ENCODE data around the gene PCDHGB5.
A peak's percentile ranks its signal among the peaks of the same experiment; 100 is the strongest.
"Not testable (repeated sequence)": the region's sequence is repeated elsewhere in the genome, so short reads cannot be mapped to it uniquely, and the experiment has no call there.

Gene PCDHGB5

GRCh38 chr5:141375444-141376155 is 22.1 kb upstream of the PCDHGB5 start:
- DNase-seq = not testable (repeated sequence)

DNA sequence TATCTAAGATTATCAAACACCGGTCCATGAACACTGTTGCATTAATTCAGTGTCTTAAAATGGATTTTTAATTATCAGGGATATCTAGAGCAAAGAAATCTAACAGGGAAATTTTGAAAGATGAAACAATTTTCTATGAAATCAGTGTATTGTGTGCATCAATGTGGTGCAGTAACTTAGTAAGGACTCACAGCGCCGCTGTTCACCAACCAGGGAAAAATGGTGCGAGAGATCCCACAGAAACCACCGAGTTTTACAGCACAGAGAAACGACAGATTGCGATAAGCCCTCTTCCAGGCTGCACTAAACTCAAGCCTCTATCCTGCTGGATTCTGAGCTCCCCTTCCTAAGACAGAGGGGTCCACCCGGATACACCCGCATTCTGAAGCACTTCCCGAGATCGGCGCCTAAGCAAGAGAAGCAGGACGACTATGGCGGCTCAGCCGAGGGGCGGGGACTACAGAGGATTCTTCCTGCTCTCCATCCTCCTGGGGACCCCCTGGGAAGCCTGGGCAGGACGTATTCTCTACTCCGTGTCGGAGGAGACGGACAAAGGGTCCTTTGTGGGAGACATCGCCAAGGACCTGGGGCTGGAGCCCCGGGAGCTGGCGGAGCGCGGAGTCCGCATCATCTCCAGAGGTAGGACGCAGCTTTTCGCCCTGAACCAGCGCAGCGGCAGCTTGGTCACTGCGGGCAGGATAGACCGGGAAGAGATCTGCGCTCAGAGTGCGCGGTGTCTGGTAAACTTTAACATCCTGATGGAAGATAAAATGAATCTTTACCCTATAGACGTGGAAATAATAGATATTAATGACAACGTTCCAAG is 15.1 kb upstream of the PCDHGB5 start, which contains the start of gene PCDHGA7:
Gene PCDHGA7 (plus strand): TSS at position 274 of the 826 bp plus-strand sequence. CDS start 158 bp downstream, at position 432.
- DNase-seq = no peak

DNA sequence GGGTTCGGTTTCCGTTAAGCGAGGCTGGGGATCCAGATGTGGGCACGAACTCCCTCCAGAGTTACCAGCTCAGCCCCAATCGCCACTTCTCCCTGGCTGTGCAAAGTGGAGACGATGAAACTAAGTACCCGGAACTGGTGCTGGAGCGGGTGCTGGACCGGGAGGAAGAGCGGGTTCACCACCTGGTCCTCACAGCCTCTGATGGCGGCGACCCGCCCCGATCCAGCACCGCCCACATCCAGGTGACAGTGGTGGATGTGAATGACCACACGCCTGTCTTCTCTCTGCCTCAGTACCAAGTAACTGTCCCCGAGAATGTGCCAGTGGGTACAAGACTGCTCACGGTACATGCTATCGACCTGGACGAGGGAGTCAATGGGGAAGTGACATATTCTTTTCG is 14.4 kb upstream of the PCDHGB5 start:
- DNase-seq = no peak

- no peak for DNase-seq
Observed at GRCh38 chr5:141384471-141385267, 13.1 kb upstream of the PCDHGB5 start.

DNA sequence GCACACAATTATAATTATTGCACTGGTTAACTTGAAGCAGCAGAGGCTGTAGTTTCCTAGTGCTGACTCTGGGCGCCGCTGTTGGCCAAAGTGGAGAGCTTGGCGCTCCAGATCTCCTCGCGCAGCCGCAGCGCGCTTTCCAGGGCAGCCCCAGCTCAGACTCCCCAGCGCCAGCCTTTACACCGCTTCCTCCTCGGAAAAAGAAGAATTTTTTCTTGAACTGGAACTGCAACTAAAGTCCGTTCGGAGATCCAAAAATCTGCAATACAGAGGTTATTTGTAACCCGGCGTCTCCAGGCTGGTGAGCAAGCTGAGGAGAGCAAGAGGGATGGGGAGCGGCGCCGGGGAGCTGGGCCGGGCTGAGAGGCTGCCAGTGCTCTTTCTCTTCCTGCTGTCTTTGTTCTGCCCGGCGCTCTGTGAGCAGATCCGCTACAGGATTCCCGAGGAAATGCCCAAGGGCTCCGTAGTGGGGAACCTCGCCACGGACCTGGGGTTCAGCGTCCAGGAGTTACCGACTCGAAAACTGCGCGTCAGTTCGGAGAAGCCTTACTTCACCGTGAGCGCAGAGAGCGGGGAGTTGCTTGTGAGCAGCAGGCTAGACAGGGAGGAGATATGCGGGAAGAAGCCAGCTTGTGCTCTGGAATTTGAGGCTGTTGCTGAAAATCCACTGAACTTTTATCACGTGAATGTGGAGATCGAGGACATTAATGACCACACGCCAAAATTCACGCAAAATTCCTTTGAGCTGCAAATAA is 10.0 kb upstream of the PCDHGB5 start, which contains the start of gene PCDHGB4:
Gene PCDHGB4 (plus strand): TSS at position 142 of the 755 bp plus-strand sequence. CDS start 187 bp downstream, at position 329.
- DNase-seq = not testable (repeated sequence)

DNA sequence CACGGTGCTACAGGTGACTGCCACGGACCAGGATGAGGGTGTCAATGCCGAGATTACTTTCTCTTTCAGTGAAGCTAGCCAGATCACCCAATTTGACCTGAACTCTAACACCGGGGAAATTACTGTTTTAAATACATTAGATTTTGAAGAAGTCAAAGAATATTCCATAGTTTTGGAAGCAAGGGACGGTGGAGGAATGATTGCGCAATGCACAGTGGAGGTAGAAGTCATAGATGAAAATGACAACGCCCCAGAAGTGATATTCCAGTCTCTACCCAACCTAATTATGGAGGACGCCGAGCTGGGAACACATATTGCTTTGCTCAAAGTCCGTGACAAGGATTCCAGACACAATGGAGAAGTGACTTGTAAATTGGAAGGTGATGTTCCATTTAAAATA is 9.1 kb upstream of the PCDHGB5 start:
- no peak for DNase-seq

DNA sequence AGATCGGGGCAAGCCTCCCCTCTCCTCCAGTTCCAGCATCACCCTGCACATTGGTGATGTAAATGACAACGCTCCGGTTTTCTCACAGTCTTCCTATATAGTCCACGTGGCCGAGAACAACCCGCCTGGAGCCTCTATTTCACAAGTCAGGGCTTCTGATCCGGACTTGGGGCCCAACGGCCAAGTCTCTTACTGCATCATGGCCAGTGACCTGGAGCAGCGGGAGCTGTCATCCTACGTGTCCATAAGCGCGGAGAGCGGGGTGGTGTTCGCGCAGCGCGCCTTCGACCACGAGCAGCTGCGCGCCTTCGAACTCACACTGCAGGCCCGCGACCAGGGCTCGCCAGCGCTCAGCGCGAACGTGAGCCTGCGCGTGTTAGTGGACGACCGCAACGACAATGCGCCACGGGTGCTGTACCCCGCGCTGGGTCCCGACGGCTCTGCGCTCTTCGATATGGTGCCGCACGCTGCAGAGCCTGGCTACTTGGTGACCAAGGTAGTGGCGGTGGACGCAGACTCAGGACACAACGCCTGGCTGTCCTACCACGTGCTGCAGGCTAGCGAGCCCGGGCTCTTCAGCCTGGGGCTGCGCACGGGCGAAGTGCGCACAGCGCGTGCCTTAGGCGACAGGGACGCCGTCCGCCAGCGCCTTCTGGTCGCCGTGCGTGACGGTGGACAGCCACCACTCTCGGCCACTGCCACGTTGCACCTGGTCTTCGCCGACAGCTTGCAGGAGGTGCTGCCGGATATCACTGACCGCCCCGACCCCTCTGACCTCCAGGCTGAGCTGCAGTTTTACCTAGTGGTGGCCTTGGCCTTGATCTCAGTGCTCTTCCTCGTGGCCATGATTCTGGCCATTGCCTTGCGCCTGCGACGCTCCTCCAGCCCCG is 8.3 kb upstream of the PCDHGB5 start:
- peak in 1 of 56 donors; percentile 12 for DNase-seq

DNA sequence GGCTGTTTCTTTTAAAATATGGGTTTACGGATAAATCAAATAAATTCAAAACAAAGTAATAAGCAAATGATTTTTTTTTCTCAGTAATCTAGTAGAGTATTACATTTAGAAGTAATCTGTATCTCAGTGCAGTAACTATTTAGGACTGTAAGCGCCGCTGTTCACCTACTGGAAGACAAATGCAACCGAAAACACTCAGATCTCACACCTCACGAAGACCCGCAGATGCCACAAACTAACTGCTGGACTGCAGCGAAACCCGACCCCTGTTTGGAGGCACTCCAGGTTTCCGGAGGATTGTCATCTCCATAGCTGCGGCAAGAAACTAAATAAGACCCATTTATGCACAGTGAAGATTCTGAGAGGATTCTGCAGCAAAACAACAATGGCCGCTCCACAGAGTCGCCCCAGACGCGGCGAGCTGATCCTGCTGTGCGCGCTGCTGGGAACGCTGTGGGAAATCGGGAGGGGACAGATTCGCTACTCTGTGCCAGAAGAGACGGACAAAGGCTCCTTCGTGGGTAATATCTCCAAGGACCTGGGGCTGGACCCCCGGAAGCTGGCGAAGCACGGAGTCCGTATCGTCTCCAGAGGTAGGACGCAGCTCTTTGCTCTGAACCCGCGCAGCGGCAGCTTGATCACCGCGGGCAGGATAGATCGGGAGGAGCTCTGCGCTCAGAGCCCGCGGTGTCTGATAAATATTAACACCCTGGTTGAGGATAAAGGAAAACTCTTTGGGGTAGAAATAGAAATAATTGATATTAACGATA is 5.1 kb upstream of the PCDHGB5 start, which contains the start of gene PCDHGA8:
Gene PCDHGA8 (plus strand): TSS at position 205 of the 770 bp plus-strand sequence. CDS start 181 bp downstream, at position 386.
- no peak for DNase-seq

- no peak for DNase-seq
Observed at GRCh38 chr5:141393267-141393666, 4.5 kb upstream of the PCDHGB5 start.

DNA sequence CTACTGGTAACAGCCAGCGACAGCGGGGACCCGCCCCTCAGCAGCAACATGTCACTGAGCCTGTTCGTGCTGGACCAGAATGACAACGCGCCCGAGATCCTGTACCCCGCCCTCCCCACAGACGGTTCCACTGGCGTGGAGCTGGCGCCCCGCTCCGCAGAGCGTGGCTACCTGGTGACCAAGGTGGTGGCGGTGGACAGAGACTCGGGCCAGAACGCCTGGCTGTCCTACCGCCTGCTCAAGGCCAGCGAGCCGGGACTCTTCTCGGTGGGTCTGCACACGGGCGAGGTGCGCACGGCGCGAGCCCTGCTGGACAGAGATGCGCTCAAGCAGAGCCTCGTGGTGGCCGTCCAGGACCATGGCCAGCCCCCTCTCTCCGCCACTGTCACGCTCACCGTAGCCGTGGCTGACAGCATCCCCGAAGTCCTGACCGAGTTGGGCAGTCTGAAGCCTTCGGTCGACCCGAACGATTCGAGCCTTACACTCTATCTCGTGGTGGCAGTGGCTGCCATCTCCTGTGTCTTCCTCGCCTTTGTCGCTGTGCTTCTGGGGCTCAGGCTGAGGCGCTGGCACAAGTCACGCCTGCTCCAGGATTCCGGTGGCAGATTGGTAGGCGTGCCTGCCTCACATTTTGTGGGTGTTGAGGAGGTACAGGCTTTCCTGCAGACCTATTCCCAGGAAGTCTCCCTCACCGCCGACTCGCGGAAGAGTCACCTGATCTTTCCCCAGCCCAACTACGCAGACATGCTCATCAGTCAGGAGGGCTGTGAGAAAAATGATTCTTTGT is 3.2 kb upstream of the PCDHGB5 start:
- DNase-seq = not testable (repeated sequence)

DNA sequence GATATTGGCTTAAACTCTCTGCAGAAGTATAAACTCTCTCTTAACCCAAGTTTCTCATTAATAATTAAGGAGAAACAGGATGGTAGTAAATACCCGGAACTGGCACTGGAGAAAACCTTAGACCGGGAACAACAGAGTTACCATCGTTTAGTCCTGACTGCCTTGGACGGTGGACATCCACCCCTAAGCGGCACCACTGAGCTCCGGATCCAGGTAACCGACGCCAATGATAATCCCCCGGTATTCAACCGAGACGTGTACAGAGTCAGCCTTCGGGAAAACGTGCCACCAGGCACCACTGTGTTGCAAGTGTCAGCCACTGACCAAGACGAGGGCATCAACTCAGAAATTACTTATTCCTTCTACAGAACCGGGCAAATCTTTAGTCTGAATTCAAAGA is 861 bp downstream of the PCDHGB5 start:
- no peak for DNase-seq

DNA sequence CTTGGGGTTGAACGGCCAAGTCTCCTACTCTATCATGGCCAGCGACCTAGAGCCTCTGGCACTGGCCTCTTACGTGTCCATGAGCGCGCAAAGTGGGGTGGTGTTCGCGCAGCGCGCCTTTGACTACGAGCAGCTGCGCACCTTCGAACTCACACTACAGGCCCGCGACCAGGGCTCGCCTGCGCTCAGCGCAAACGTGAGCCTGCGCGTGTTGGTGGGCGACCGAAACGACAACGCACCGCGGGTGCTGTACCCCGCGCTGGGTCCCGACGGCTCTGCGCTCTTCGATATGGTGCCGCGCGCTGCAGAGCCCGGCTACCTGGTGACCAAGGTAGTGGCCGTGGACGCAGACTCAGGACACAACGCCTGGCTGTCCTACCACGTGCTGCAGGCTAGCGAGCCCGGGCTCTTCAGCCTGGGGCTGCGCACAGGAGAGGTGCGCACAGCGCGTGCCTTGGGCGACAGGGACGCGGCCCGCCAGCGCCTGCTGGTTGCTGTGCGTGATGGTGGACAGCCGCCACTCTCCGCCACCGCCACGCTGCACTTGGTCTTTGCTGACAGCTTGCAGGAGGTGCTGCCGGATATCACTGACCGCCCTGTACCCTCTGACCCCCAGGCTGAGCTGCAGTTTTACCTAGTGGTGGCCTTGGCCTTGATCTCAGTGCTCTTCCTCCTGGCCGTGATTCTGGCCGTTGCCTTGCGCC is 2.0 kb downstream of the PCDHGB5 start:
- DNase-seq = no peak

GRCh38 chr5:141402553-141403243 is 5.0 kb downstream of the PCDHGB5 start, which contains the start of gene PCDHGA9:
PCDHGA9 (plus strand) TSS chr5:141402778; CDS start chr5:141402953, 175 bp downstream.
- peak in 3 of 56 donors; percentile 10 to 50 (median 11) for DNase-seq

DNA sequence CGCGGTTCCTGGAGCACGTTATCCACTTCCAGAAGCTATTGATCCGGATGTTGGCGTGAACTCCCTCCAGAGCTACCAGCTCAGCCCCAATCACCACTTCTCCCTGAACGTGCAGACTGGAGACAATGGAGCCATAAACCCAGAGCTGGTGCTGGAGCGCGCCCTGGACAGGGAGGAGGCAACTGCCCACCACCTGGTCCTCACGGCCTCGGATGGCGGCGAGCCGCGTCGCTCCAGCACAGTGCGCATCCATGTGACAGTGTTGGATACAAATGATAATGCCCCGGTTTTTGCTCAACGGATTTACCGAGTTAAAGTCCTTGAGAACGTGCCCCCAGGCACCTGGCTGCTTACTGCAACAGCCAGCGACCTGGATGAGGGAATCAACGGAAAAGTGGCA is 5.6 kb downstream of the PCDHGB5 start:
- DNase-seq = no peak

GRCh38 chr5:141407790-141408505 is 10.2 kb downstream of the PCDHGB5 start, which contains the start of gene PCDHGB6:
PCDHGB6 (plus strand) TSS chr5:141408021; CDS start chr5:141408203, 182 bp downstream.
- DNase-seq = not testable (repeated sequence)

Data from amygdala (tissue), 56 donors.